ENCODE results near the gene DOCK9. TPM values are rescaled to one million over a fixed set of nuclear protein-coding genes. Genes with fewer than 3 reads are reported as not detected.

DOCK9 gene
- total and polyA plus RNA-seq, 2 experiments from 2014 or later: 32.8 to 39.1 TPM

DNA sequence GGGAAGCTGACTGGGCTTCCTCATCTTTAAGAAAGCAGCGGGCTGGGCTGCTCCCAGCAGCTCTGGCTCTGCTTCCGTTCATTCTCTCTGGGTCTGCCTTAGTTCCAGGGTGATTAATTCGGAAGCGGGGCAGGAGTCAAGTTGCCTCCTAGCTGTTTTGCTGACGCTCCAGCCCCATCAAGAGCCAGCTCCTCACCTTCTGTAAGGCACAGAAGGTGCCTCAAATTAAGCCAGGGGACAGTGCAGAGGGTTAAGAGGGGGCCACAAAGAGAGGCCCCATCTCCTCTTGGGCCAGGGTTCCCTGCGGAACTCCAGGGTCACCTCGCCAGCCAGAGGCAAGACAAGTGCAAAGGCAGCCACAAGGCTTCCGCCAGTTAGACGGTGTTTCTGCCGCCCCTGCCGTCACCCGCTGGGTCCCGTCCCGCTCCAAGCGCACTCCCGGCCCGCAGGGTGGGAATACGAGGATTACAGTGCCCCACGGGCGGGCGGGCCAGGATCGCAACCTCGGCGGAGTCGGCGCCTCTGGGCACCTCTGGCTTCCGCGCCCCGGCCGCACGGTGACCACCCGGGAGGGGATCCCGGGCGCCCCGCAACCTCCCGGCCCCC, 225.9 kb downstream of the DOCK9 start:
- no peak overlapping the region for H3K27ac ChIP-seq
- no peaks in the 10 kb centered on the region for H3K36me3 ChIP-seq
- H3K4me1 ChIP-seq (ENCODE audit: low read depth): no peaks in the 10 kb centered on the region
- DNase-seq (ENCODE audit: low read depth in 1 of 2, low spot score in 1 of 2): peak; percentile 13 to 39
- TF ChIP-seq, protein P1, sequence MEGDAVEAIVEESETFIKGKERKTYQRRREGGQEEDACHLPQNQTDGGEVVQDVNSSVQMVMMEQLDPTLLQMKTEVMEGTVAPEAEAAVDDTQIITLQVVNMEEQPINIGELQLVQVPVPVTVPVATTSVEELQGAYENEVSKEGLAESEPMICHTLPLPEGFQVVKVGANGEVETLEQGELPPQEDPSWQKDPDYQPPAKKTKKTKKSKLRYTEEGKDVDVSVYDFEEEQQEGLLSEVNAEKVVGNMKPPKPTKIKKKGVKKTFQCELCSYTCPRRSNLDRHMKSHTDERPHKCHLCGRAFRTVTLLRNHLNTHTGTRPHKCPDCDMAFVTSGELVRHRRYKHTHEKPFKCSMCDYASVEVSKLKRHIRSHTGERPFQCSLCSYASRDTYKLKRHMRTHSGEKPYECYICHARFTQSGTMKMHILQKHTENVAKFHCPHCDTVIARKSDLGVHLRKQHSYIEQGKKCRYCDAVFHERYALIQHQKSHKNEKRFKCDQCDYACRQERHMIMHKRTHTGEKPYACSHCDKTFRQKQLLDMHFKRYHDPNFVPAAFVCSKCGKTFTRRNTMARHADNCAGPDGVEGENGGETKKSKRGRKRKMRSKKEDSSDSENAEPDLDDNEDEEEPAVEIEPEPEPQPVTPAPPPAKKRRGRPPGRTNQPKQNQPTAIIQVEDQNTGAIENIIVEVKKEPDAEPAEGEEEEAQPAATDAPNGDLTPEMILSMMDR (IDR thresholded peaks at IDR 0.05; ENCODE audit: low read depth, low read length): no peak
- H3K9me3 ChIP-seq (ENCODE audit: low read depth): no peaks in the 10 kb centered on the region
- peaks cover 54% of the 10 kb centered on the region for H3K27me3 ChIP-seq
- H3K4me3 ChIP-seq: peak overlapping the region; percentile 31

DNA sequence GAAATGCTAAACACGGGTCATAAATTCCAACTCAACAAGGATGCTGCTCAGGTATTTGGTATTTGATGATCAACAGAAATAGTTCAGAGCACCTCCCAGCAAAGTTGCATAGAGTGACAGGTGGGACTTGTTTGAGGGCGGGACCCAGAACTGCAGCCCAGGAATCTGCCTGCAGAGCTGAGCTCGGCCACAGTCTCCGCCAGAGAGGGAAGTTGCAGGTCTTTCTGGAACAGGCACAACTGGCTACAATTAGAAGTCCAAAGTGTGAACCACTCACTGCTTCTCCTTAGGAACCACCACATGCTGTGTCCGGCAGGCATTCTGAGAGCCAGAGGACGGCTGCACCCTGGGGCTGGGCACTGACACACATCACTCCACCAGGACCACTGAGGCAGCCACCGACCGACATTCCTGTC, 226.5 kb downstream of the DOCK9 start:
- Histone ChIP-seq H3K27ac (no peak overlapping the region), H3K4me3 (no peak overlapping the region), H3K36me3 (no peaks in the 10 kb centered on the region), H3K9me3 (ENCODE audit: low read depth) (no peaks in the 10 kb centered on the region), H3K27me3 (peaks cover 54% of the 10 kb centered on the region), H3K4me1 (ENCODE audit: low read depth) (no peaks in the 10 kb centered on the region)
- TF ChIP-seq, protein P1 (IDR thresholded peaks at IDR 0.05; ENCODE audit: low read depth, low read length): no peak
- peak in 1 of 2 donors; percentile 13 for DNase-seq (ENCODE audit: low read depth in 1 of 2, low spot score in 1 of 2)

DNA sequence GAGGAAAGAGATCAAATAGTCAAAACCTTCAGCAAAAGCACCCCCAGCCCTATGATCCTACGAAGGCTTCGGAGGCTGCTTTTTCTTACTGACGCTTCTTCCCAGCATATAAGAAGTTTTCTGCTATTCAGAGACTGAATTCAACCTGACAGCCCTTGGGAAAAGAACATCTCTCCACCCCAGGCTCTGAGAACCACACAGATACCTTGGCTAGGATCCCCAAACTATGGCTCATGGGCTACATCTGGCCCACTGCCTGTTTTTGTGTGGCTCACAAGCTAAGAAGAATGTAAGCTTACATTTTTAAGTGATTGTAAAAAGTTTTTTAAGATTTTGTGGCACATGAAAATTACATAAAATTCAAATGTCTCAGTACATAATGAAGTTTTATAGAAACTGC, 228.4 kb downstream of the DOCK9 start:
- H3K36me3 ChIP-seq: no peaks in the 10 kb centered on the region
- H3K4me3 ChIP-seq: no peak overlapping the region
- peaks cover 49% of the 10 kb centered on the region for H3K27me3 ChIP-seq
- H3K27ac ChIP-seq: no peak overlapping the region
- H3K4me1 ChIP-seq (ENCODE audit: low read depth): no peaks in the 10 kb centered on the region
- TF ChIP-seq, protein P1 (IDR thresholded peaks at IDR 0.05; ENCODE audit: low read depth, low read length): no peak
- H3K9me3 ChIP-seq (ENCODE audit: low read depth): no peaks in the 10 kb centered on the region
- peak in 1 of 2 donors; percentile 48 for DNase-seq (ENCODE audit: low read depth in 1 of 2, low spot score in 1 of 2)

DNA sequence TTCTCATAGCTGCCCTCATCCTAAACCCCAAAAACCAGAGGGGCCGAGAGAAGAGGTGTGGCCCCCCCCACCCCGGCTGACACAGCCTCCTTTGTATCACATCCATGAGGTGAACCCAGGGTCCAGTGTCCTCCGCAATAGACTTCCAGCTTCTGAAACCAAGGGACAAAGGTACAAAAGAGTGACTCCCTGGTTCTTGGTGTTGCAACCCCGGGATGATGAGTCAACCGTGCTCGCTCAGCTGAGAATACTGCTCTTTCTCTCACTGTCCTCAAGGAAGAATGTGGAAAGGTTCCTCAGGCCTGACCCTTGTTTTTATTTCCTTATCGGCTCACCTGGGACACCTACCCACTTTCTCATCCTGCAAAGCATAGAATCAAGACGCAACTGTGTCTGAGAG, 230.9 kb downstream of the DOCK9 start:
- no peak overlapping the region for H3K4me3 ChIP-seq
- H3K27ac ChIP-seq: no peak overlapping the region
- no peaks in the 10 kb centered on the region for H3K36me3 ChIP-seq
- H3K27me3 ChIP-seq: peaks cover 34% of the 10 kb centered on the region
- no peaks in the 10 kb centered on the region for H3K4me1 ChIP-seq (ENCODE audit: low read depth)
- peak in 1 of 2 donors; percentile 18 for DNase-seq (ENCODE audit: low read depth in 1 of 2, low spot score in 1 of 2)
- TF ChIP-seq, protein P1 (IDR thresholded peaks at IDR 0.05; ENCODE audit: low read depth, low read length): no peak
- H3K9me3 ChIP-seq (ENCODE audit: low read depth): no peaks in the 10 kb centered on the region

Other genes starting within 250 kb of the DOCK9 start
- not detected in 2 replicates for gene SLC15A1, start 225.4 kb downstream of the DOCK9 start, total RNA-seq
- not detected in 2 replicates for gene SLC15A1, start 225.4 kb downstream of the DOCK9 start, polyA plus RNA-seq
- 71.2 and 72.1 TPM in 2 replicates for gene UBAC2, start 222.8 kb upstream of the DOCK9 start, total RNA-seq
- 127 and 130 TPM in 2 replicates for gene UBAC2, start 222.8 kb upstream of the DOCK9 start, polyA plus RNA-seq